Hair follicular keratinocyte (primary cell): ENCODE results near the gene TBC1D20. TPM values are rescaled to one million over a fixed set of nuclear protein-coding genes. Genes with fewer than 3 reads are reported as not detected.

Experiments used
- total RNA-seq: library from RNA; depleted of rRNA; stranded (reverse); fragments of >200 nt; gene quantifications from 2 replicates; pipeline ENCODE4 v1.2.3, GENCODE V29; 2015

Gene TBC1D20
- 21.2 and 31.8 TPM in 2 replicates for total RNA-seq

GRCh38 chr20:462199-462991, at the start of gene TBC1D20:
Gene TBC1D20, minus strand, starts transcription at chr20:462533. Its CDS starts 128 bp downstream, at chr20:462405.

GRCh38 chr20:407953-408842, 54.1 kb downstream of the TBC1D20 start, which contains the start of gene RBCK1:
Gene RBCK1, plus strand, starts transcription at chr20:408299. Its CDS starts 459 bp downstream, at chr20:408758.

Other genes with a start within 250 kb of the TBC1D20 start
- gene DEFB129, start 235.3 kb downstream of the TBC1D20 start, total RNA-seq = not detected in 2 replicates
- gene DEFB132, start 204.8 kb downstream of the TBC1D20 start, total RNA-seq = not detected in 2 replicates
- 0.15 and 0.23 TPM in 2 replicates for gene C20orf96, start 171.8 kb downstream of the TBC1D20 start, total RNA-seq
- 9.2 and 11.5 TPM in 2 replicates for gene ZCCHC3, start 165.0 kb downstream of the TBC1D20 start, total RNA-seq
- 6.6 and 8.9 TPM in 2 replicates for gene SOX12, start 137.0 kb downstream of the TBC1D20 start, total RNA-seq
- gene NRSN2, start 115.4 kb downstream of the TBC1D20 start, total RNA-seq = 38.7 and 58.4 TPM in 2 replicates
- 309 and 564 TPM in 2 replicates for gene TRIB3, start 81.8 kb downstream of the TBC1D20 start, total RNA-seq
- 190 and 417 TPM in 2 replicates for gene RBCK1, start 54.2 kb downstream of the TBC1D20 start, total RNA-seq
- 84.4 and 133 TPM in 2 replicates for gene CSNK2A1, start 81.3 kb upstream of the TBC1D20 start, total RNA-seq
- gene TCF15, start 147.8 kb upstream of the TBC1D20 start, total RNA-seq = not detected in 2 replicates
- gene SRXN1, start 190.7 kb upstream of the TBC1D20 start, total RNA-seq = 91.5 and 92.3 TPM in 2 replicates
- not detected in 2 replicates for gene SCRT2, start 213.3 kb upstream of the TBC1D20 start, total RNA-seq